Measurements from ENCODE around the gene RFTN1.

GRCh38 chr3:16300881-16301359 is 212.6 kb downstream of the RFTN1 start:
- TF ChIP-seq CTCF (IDR thresholded peaks at IDR 0.05 in 2 of 3, conservative IDR thresholded peaks at IDR 0.05 in 1 of 3; ENCODE audit: control insufficient read depth in 2 of 3, extremely low read depth in 1 of 3, insufficient read depth in 1 of 3, low read depth in 3 of 3, low read length in 3 of 3) (no peak), POLR2AphosphoS2 (IDR thresholded peaks at IDR 0.05; ENCODE audit: low read depth, low read length) (no peak; the same call in 1 of the 2 replicates), MXI1 (IDR thresholded peaks at IDR 0.05; ENCODE audit: low read depth, low read length) (no peak), E2F4 (IDR thresholded peaks at IDR 0.05; ENCODE audit: low read depth, low read length) (no peak), RFX5 (IDR thresholded peaks at IDR 0.05; ENCODE audit: low read depth, low read length) (no peak), EZH2 (IDR thresholded peaks at IDR 0.05; ENCODE audit: borderline replicate concordance, control insufficient read depth, low read depth, low read length) (no peak), ESRRA (IDR thresholded peaks at IDR 0.05; ENCODE audit: low read length) (no peak), KDM1A (IDR thresholded peaks at IDR 0.05; ENCODE audit: borderline replicate concordance) (no peak), PBX3 (IDR thresholded peaks at IDR 0.05; ENCODE audit: insufficient replicate concordance, low read depth, low read length) (no peak), SREBF1 (IDR thresholded peaks at IDR 0.05; ENCODE audit: low read length) (no peak)
